Natural killer cell (primary cell): ENCODE data around the gene CYP2W1. TPM values are rescaled to one million over a fixed set of nuclear protein-coding genes. Genes with fewer than 3 reads are reported as not detected.

Source experiments
- ATAC-seq, 3 donors: fragments of 150-1000 bp in 2 of 3; fragments of 200-7000 bp in 1 of 3; cut with Tn5 transposase; 1 replicate in 1 of 3; 2 replicates in 2 of 3; pipeline ENCODE4 v1.10.0; 2021; ENCODE audit warnings: mild to moderate bottlenecking in 2 of 3, moderate library complexity in 2 of 3
- DNase-seq, 2 donors: peaks; one replicate each; pipeline versions ENCODE4 v3.0.0 to v3.0.0-alpha.2; 2013 to 2021; ENCODE audit warnings: mixed read lengths in 1 of 2
- H3K27ac ChIP-seq: one replicate; pipeline ENCODE4 v1.5.1; 2013; ENCODE audit warnings: mild to moderate bottlenecking, low read length
- H3K27me3 ChIP-seq: one replicate; pipeline ENCODE4 v1.6.1; 2013; ENCODE audit warnings: low read length; ENCODE audit not compliant: control insufficient read depth, insufficient read depth
- H3K36me3 ChIP-seq: one replicate; pipeline ENCODE4 v1.6.1; 2013; ENCODE audit warnings: low read length; ENCODE audit not compliant: control insufficient read depth, insufficient read depth
- H3K4me1 ChIP-seq: one replicate; pipeline ENCODE4 v1.6.1; 2013; ENCODE audit warnings: low read length; ENCODE audit not compliant: control insufficient read depth, insufficient read depth
- H3K4me3 ChIP-seq: one replicate; pipeline ENCODE4 v1.5.1; 2013; ENCODE audit warnings: low read length
- H3K9me3 ChIP-seq: one replicate; pipeline ENCODE4 v1.6.1; 2013; ENCODE audit warnings: low read length; ENCODE audit not compliant: control insufficient read depth, insufficient read depth
- H3K27ac Mint-ChIP-seq, 2 donors: one replicate each; pipeline ENCODE4 v1.8.0; 2022; ENCODE audit warnings: mild to moderate bottlenecking in 2 of 2, mixed read lengths in 2 of 2, moderate library complexity in 1 of 2
- H3K27me3 Mint-ChIP-seq, 2 donors: one replicate each; pipeline ENCODE4 v1.8.0; 2022; ENCODE audit warnings: low read depth in 2 of 2, mixed read lengths in 2 of 2
- H3K36me3 Mint-ChIP-seq: one replicate; pipeline ENCODE4 v1.8.0; 2022; ENCODE audit warnings: mixed read lengths
- H3K4me1 Mint-ChIP-seq, 2 donors: one replicate each; pipeline ENCODE4 v1.8.0; 2022; ENCODE audit warnings: mixed read lengths in 2 of 2
- H3K4me3 Mint-ChIP-seq: one replicate; pipeline ENCODE4 v1.8.0; 2022; ENCODE audit warnings: mild to moderate bottlenecking, moderate library complexity, mixed read lengths
- H3K9me3 Mint-ChIP-seq, 2 donors: one replicate each; pipeline ENCODE4 v1.8.0; 2022; ENCODE audit warnings: mixed read lengths in 2 of 2
- WGBS: methylation state at CpG from one replicate; pipeline ENCODE4 v1.1.7; 2013; ENCODE audit warnings: missing lambda C conversion rate; ENCODE audit not compliant: insufficient coverage; 5-methylcytosine and 5-hydroxymethylcytosine counted together
- intact Hi-C: fragments of 100-400 bp; cut with micrococcal nuclease; formaldehyde crosslinking; loops from one replicate; pipeline ENCODE4 v1.14.2; 2022
- total RNA-seq, 4 donors: library from RNA; stranded (reverse); fragments of 120-200 nt in 1 of 4; gene quantifications; one replicate each; pipeline versions ENCODE4 v1.2.3 to v1.2.4, GENCODE V29; 2013 to 2022
- TF ChIP-seq, protein P1 (sequence below): fragments of 200-600 bp; IDR thresholded peaks from one replicate; pipeline ENCODE4 v1.8.0; 2022; ENCODE audit warnings: antibody characterized with exemption

Gene CYP2W1
- total RNA-seq, 3 donors from 2014 or later (not counting 1 experiment from before 2014, with no cell fraction given), result not detected

DNA sequence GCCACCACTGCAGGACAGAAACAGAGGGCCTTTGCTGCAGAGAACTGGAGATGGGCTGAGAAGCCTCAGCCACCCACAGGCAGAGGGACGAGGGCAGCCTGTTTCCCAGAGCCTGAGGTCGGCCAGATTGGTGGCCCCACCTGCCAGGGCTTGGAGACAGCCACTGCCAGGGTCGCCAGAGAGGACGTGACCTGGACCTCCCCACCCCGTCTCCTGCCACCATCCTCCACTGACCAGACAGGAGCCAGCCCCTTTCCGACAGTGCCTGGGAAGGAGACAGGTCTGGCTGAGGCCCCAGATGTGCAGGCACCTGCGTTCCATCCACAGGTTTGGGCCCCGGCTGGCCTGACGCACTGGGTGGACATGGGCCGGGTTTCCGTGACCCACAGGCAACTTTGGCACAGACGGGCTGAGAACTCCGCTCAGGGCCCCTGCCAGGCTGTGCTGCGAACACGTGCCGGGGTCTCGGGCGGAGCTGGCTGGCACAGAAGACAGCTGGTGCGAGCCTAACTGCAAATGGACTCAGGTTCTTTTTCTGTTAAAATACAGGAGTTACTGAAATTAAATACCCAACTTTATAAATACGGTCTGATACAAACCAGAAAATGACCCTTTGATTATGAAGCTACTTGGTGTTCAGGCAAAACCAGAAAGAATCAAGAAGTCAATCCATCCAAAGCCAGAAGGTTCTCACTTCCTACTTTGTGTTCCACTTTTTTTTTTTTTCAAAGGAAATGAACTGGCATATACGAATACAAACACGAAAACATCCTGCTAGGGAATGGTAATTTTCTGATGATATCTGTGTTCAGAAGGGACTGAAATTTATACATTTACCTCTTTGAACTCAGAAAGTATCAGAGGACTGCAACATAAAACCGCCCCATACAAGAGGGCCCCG lies 14.5 kb upstream of the CYP2W1 start:
- DNase-seq, result no peak
- H3K36me3 Mint-ChIP-seq, result no peaks in the 10 kb centered on the region

DNA sequence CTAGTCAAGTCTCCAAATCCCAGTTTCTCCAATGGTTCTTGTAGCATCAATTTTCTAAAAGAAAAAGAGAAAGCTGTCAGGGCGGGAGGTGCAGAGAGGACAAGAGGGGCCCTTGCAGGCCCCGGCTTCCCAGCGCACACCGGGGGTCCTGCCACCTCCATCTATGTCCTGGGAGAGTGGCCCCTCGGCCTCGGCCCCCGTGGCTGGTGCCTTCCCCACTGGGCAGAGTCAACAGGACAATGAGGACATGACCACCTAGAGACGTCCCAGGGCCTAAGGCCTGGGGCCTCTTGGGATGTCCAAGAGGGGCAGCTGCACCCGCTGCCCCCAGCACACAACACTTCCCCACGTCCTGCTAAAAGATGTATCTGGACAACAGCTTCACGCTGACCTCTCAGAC lies 13.6 kb upstream of the CYP2W1 start:
- no peak overlapping the region for H3K4me3 Mint-ChIP-seq
- H3K27me3 Mint-ChIP-seq, result no peaks in the 10 kb centered on the region
- no peaks in the 10 kb centered on the region for H3K36me3 Mint-ChIP-seq
- ATAC-seq, result no peak
- WGBS, result 95% methylated on average over 11 of the region's 11 CpGs
- peaks cover 49% of the 10 kb centered on the region for H3K36me3 ChIP-seq
- no peak overlapping the region for H3K4me3 ChIP-seq
- TF ChIP-seq, protein P1, sequence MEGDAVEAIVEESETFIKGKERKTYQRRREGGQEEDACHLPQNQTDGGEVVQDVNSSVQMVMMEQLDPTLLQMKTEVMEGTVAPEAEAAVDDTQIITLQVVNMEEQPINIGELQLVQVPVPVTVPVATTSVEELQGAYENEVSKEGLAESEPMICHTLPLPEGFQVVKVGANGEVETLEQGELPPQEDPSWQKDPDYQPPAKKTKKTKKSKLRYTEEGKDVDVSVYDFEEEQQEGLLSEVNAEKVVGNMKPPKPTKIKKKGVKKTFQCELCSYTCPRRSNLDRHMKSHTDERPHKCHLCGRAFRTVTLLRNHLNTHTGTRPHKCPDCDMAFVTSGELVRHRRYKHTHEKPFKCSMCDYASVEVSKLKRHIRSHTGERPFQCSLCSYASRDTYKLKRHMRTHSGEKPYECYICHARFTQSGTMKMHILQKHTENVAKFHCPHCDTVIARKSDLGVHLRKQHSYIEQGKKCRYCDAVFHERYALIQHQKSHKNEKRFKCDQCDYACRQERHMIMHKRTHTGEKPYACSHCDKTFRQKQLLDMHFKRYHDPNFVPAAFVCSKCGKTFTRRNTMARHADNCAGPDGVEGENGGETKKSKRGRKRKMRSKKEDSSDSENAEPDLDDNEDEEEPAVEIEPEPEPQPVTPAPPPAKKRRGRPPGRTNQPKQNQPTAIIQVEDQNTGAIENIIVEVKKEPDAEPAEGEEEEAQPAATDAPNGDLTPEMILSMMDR, result no peak
- no peak overlapping the region for H3K27ac Mint-ChIP-seq
- H3K4me1 ChIP-seq, result peaks cover 30% of the 10 kb centered on the region
- H3K9me3 ChIP-seq, result no peaks in the 10 kb centered on the region
- no peak overlapping the region for H3K27ac ChIP-seq
- DNase-seq, result no peak
- peaks cover 27 to 34% of the 10 kb centered on the region in 2 donors for H3K4me1 Mint-ChIP-seq
- H3K27me3 ChIP-seq, result no peaks in the 10 kb centered on the region
- no peaks in the 10 kb centered on the region for H3K9me3 Mint-ChIP-seq
- intact Hi-C loops, result no loop called here

More for the DNA sequence above, 14.5 kb upstream of the CYP2W1 start:
- H3K27me3 ChIP-seq, result peaks cover 3% of the 10 kb centered on the region
- ATAC-seq, result no peak
- Mint-ChIP-seq H3K4me1 (peaks cover 29 to 41% of the 10 kb centered on the region in 2 donors), H3K27ac (no peak overlapping the region), H3K4me3 (no peak overlapping the region), H3K9me3 (no peaks in the 10 kb centered on the region), H3K27me3 (peaks cover 0 to 3% of the 10 kb centered on the region in 2 donors)
- peaks cover 31% of the 10 kb centered on the region for H3K4me1 ChIP-seq
- no peak overlapping the region for H3K27ac ChIP-seq
- no peaks in the 10 kb centered on the region for H3K9me3 ChIP-seq
- H3K4me3 ChIP-seq, result no peak overlapping the region
- 96% methylated on average over 22 of the region's 24 CpGs for WGBS
- intact Hi-C loops, result no loop called here
- TF ChIP-seq, protein P1, result no peak
- peaks cover 49% of the 10 kb centered on the region for H3K36me3 ChIP-seq

DNA sequence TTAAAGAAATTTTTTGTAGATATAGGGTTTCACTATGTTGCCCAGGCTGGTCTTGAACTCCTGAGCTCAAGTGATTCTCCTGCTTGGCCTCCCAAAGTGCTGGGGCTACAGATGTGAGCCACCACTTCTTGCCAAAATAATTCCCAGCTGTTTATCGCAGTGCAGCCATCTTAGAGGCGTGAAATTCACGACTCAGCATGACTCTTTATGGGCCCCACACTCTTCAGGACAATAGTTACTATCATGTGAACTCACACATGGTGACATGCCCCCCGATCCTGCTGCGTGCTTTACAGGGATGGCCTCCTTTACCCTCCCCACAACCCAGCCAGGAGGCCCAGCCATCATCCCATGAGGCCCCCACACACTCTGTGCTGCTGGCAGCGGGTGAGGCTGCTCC lies 12.2 kb upstream of the CYP2W1 start:
- Mint-ChIP-seq H3K4me3 (no peak overlapping the region), H3K36me3 (no peaks in the 10 kb centered on the region), H3K27ac (no peak overlapping the region), H3K27me3 (no peaks in the 10 kb centered on the region), H3K4me1 (peaks cover 17 to 29% of the 10 kb centered on the region in 2 donors), H3K9me3 (no peaks in the 10 kb centered on the region)
- Histone ChIP-seq H3K36me3 (peaks cover 49% of the 10 kb centered on the region), H3K27me3 (no peaks in the 10 kb centered on the region), H3K4me3 (no peak overlapping the region), H3K9me3 (no peaks in the 10 kb centered on the region), H3K27ac (no peak overlapping the region), H3K4me1 (peaks cover 25% of the 10 kb centered on the region)
- WGBS, result 94% methylated on average over 6 of the region's 6 CpGs
- intact Hi-C loops, result no loop called here
- ATAC-seq (no peak), DNase-seq (no peak)
- TF ChIP-seq, protein P1, result no peak
